ENCODE results near the gene SLC7A8. TPM values are rescaled to one million over a fixed set of nuclear protein-coding genes. Genes with fewer than 3 reads are reported as not detected.

SLC7A8 gene
- total and polyA plus RNA-seq, 4 donors: 2.6 to 9.8 (median 5.4) TPM

DNA sequence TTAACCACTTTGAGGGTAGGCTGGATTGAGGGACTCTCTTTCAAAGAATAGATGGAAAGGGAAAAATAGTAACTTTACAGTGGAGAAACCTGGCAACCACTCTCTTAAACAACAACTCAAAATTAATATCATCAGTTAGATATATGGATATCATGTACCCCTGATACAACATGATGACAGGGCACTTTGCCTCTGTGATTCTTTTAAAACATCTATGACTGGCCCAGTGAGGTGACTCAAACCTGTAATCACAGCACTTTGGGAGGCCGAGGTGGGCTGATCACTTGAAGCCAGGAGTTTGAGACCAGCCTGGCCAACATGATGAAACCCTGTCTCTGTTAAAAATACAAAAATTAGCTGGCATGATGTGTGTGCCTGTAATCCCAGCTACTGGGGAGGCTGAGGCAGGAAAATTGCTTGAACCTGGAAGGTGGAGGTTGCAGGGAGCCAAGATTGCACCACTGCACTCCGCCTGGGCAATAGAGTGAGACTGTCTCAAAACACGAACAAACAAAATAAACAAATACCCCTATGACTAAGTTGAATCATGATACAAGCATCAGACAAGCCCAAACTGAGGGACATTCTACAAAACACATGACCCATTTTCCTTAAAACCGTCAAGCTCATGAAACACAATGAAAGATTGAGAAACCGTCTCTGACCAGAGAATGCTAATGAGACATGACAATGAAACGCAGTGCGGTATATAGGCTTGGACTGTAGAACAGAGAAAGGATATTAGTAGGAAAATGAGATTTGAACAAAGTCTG is 26.4 kb upstream of the SLC7A8 start:
- TF ChIP-seq HNF4G (IDR thresholded peaks at IDR 0.05): no peak
- no peak for TF ChIP-seq RAD21 (IDR thresholded peaks at IDR 0.05)
- TF ChIP-seq, protein P1, sequence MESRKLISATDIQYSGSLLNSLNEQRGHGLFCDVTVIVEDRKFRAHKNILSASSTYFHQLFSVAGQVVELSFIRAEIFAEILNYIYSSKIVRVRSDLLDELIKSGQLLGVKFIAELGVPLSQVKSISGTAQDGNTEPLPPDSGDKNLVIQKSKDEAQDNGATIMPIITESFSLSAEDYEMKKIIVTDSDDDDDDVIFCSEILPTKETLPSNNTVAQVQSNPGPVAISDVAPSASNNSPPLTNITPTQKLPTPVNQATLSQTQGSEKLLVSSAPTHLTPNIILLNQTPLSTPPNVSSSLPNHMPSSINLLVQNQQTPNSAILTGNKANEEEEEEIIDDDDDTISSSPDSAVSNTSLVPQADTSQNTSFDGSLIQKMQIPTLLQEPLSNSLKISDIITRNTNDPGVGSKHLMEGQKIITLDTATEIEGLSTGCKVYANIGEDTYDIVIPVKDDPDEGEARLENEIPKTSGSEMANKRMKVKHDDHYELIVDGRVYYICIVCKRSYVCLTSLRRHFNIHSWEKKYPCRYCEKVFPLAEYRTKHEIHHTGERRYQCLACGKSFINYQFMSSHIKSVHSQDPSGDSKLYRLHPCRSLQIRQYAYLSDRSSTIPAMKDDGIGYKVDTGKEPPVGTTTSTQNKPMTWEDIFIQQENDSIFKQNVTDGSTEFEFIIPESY (IDR thresholded peaks at IDR 0.05): no peak
- no peak for TF ChIP-seq SP1 (IDR thresholded peaks at IDR 0.05)
- TF ChIP-seq FOXA2 (IDR thresholded peaks at IDR 0.05): no peak
- no peak for TF ChIP-seq FOXA1 (IDR thresholded peaks at IDR 0.05)
- TF ChIP-seq EGR1 (IDR thresholded peaks at IDR 0.05; ENCODE audit: low read depth in 2 of 2): no peak
- TF ChIP-seq, protein P2, sequence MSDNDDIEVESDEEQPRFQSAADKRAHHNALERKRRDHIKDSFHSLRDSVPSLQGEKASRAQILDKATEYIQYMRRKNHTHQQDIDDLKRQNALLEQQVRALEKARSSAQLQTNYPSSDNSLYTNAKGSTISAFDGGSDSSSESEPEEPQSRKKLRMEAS (IDR thresholded peaks at IDR 0.05): no peak
- no peak for TF ChIP-seq JUND (IDR thresholded peaks at IDR 0.05)
- TF ChIP-seq, protein P3, sequence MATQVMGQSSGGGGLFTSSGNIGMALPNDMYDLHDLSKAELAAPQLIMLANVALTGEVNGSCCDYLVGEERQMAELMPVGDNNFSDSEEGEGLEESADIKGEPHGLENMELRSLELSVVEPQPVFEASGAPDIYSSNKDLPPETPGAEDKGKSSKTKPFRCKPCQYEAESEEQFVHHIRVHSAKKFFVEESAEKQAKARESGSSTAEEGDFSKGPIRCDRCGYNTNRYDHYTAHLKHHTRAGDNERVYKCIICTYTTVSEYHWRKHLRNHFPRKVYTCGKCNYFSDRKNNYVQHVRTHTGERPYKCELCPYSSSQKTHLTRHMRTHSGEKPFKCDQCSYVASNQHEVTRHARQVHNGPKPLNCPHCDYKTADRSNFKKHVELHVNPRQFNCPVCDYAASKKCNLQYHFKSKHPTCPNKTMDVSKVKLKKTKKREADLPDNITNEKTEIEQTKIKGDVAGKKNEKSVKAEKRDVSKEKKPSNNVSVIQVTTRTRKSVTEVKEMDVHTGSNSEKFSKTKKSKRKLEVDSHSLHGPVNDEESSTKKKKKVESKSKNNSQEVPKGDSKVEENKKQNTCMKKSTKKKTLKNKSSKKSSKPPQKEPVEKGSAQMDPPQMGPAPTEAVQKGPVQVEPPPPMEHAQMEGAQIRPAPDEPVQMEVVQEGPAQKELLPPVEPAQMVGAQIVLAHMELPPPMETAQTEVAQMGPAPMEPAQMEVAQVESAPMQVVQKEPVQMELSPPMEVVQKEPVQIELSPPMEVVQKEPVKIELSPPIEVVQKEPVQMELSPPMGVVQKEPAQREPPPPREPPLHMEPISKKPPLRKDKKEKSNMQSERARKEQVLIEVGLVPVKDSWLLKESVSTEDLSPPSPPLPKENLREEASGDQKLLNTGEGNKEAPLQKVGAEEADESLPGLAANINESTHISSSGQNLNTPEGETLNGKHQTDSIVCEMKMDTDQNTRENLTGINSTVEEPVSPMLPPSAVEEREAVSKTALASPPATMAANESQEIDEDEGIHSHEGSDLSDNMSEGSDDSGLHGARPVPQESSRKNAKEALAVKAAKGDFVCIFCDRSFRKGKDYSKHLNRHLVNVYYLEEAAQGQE (IDR thresholded peaks at IDR 0.05): no peak
- no peak for TF ChIP-seq GABPA (IDR thresholded peaks at IDR 0.05 in 1 of 2, conservative IDR thresholded peaks at IDR 0.05 in 1 of 2)
- TF ChIP-seq YY1 (IDR thresholded peaks at IDR 0.05): no peak
- TF ChIP-seq, protein P4, sequence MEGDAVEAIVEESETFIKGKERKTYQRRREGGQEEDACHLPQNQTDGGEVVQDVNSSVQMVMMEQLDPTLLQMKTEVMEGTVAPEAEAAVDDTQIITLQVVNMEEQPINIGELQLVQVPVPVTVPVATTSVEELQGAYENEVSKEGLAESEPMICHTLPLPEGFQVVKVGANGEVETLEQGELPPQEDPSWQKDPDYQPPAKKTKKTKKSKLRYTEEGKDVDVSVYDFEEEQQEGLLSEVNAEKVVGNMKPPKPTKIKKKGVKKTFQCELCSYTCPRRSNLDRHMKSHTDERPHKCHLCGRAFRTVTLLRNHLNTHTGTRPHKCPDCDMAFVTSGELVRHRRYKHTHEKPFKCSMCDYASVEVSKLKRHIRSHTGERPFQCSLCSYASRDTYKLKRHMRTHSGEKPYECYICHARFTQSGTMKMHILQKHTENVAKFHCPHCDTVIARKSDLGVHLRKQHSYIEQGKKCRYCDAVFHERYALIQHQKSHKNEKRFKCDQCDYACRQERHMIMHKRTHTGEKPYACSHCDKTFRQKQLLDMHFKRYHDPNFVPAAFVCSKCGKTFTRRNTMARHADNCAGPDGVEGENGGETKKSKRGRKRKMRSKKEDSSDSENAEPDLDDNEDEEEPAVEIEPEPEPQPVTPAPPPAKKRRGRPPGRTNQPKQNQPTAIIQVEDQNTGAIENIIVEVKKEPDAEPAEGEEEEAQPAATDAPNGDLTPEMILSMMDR (IDR thresholded peaks at IDR 0.05; ENCODE audit: low read depth, low read length, missing input control): no peak
- no peak for TF ChIP-seq NR2F2 (IDR thresholded peaks at IDR 0.05)
- TF ChIP-seq RXRA (IDR thresholded peaks at IDR 0.05): no peak
- DNase-seq (ENCODE audit: low spot score): no peak
- no peaks in the 10 kb centered on the region for H3K36me3 ChIP-seq (ENCODE audit: control insufficient read depth in 4 of 4, insufficient read depth in 3 of 4, low read depth in 1 of 4, low read length in 3 of 4)
- H3K4me1 ChIP-seq (ENCODE audit: control insufficient read depth in 4 of 4, insufficient read depth in 4 of 4, low read length in 3 of 4): no peaks in the 10 kb centered on the region
- H3K4me3 ChIP-seq (ENCODE audit: low read depth in 1 of 3, low read length in 3 of 3): no peak overlapping the region
- H3K27ac ChIP-seq (ENCODE audit: low read depth in 1 of 2, low read length in 2 of 2): no peak overlapping the region
- WGBS: 92% methylated on average over 7 of the region's 7 CpGs
- no peaks in the 10 kb centered on the region for H3K27me3 ChIP-seq (ENCODE audit: control insufficient read depth in 4 of 4, insufficient read depth in 4 of 4, low read length in 3 of 4)
- H3K9ac ChIP-seq (ENCODE audit: low read depth in 1 of 2, low read length in 2 of 2): no peak overlapping the region
- peaks cover 0 to under 1% (median 0%) of the 10 kb centered on the region in 4 donors for H3K9me3 ChIP-seq (ENCODE audit: control insufficient read depth in 4 of 4, low read length in 3 of 4)

DNA sequence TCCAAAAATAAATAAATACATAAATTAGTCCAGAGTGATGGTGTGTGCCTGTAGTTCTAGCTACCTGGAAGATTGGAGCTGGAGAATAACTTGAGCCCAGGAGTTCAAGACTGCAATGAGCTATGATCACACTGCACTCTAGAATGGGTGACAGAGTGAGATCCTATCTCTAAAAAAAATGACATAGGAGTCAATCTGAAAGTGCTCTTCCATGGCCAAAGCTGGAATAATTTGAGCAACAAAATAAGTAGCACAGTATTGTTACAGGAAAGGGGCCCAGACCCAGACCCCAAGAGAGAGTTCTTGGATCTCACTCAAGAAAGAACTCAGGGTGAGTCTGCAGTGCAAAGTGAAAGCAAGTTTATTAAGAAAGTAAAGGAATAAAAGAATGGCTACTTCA is 24.9 kb upstream of the SLC7A8 start:
- DNase-seq (ENCODE audit: low spot score): no peak
- Histone ChIP-seq H3K36me3 (ENCODE audit: control insufficient read depth in 4 of 4, insufficient read depth in 3 of 4, low read depth in 1 of 4, low read length in 3 of 4) (no peaks in the 10 kb centered on the region), H3K27ac (ENCODE audit: low read depth in 1 of 2, low read length in 2 of 2) (no peak overlapping the region), H3K4me1 (ENCODE audit: control insufficient read depth in 4 of 4, insufficient read depth in 4 of 4, low read length in 3 of 4) (no peaks in the 10 kb centered on the region), H3K9ac (ENCODE audit: low read depth in 1 of 2, low read length in 2 of 2) (no peak overlapping the region), H3K27me3 (ENCODE audit: control insufficient read depth in 4 of 4, insufficient read depth in 4 of 4, low read length in 3 of 4) (no peaks in the 10 kb centered on the region), H3K9me3 (ENCODE audit: control insufficient read depth in 4 of 4, low read length in 3 of 4) (no peaks in the 10 kb centered on the region), H3K4me3 (ENCODE audit: low read depth in 1 of 3, low read length in 3 of 3) (no peak overlapping the region)
- no peak for TF ChIP-seq EGR1 (IDR thresholded peaks at IDR 0.05; ENCODE audit: low read depth in 2 of 2)
- TF ChIP-seq, protein P4 (IDR thresholded peaks at IDR 0.05; ENCODE audit: low read depth, low read length, missing input control): no peak
- TF ChIP-seq, protein P1 (IDR thresholded peaks at IDR 0.05): no peak
- no peak for TF ChIP-seq HNF4A (conservative IDR thresholded peaks at IDR 0.05)
- no peak for TF ChIP-seq JUND (IDR thresholded peaks at IDR 0.05)

Measured in liver (tissue), 9 donors.